Inferior parietal cortex (tissue), 1 donor: ENCODE results near the gene FAM180B.
"Not testable (repeated sequence)": the region's sequence is repeated elsewhere in the genome, so short reads cannot be mapped to it uniquely, and the experiment has no call there.

Experiments used
- DNase-seq: peaks from one replicate; pipeline ENCODE4 v3.0.0-alpha.2; 2016; ENCODE audit errors: extremely low spot score

Gene FAM180B

DNA sequence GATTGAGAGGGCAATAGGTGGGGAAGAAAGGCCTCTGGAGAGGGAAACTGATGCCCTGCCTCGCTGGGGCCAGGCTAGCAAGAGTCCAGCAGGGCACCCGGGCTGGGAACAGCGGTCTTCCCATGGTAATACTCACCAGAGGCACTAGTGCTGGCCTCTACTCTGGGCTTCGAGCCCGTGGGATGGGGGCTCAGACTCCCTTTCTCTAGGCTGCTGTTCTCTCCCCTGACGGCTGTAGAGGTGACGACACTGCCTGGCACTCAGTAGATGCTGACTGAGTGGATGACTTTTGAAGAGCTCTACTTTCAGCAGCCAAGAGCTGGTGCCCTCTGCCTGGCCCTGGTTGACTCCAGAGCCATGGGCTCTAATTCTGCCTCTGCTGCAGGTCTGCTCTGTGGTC, 8.6 kb downstream of the FAM180B start:
- DNase-seq: no peak

- no peak for DNase-seq
These were observed 9.5 kb downstream of the FAM180B start for GRCh38 chr11:47595967-47596366.

DNA sequence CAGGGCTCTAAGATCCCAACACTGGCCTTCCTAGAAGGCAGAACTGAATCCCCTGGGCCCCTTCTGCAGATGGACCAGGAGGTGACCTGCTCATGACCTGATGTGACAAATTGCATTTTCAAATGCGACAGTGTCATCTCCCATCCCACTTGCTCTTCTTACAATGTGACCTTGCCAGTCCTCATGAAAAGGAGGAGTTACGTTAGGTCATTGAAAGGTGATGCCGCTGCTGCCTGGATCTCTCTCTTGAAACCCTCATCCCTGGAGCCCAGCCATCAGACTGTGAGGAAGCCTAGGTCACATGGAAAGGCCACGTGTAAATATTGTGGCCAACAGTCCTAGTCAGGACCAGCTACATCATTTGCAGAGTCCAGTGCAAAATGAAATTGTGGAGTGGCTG, 13.4 kb downstream of the FAM180B start:
- no peak for DNase-seq

- DNase-seq: no peak
These were observed 16.8 kb downstream of the FAM180B start for GRCh38 chr11:47603295-47603694.

- no peak for DNase-seq
These were observed 19.4 kb downstream of the FAM180B start for GRCh38 chr11:47605921-47606320.

- no peak for DNase-seq
These were observed 20.3 kb downstream of the FAM180B start for GRCh38 chr11:47606731-47607130.

DNA sequence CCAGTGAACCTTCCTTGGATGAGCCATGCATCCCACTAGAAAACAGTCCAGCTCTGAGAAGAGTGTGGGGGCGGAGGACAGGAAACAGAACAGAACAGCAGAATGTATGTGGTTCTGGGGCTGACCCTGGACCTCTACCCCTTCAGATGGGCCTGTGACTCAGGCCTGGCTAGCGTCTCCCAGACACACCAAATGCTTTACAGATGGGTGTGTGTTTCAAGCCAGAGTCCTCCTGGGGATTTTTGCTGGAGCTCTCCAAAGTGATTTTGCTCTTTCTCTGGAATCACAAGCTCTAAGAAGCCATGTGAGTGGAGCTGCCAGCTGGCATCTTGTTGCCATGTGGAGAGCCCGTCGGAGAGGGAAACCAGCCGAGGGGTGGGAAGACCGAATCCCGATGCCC, 20.9 kb downstream of the FAM180B start:
- no peak for DNase-seq

DNA sequence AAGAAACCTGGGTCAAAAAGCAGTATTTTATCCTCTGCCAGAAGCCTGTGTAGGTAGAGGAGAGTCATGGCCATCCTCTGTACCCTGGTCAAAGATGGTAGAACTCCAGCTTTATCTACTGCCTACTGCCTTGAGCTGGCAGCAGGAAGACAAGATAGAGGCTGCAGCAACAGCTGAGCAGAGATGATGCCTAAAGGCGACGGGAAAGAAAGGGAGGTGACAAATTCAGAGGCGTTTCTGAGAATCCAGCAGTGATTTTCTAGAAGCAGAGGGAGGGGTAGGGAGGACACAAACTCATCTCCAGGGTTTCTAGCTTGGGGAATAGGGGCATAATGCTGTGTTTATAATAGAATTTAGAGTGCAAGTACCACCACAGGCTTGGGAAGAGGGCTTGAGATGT, 23.2 kb downstream of the FAM180B start:
- DNase-seq: no peak

GRCh38 chr11:47611348-47611794, 24.9 kb downstream of the FAM180B start:
- no peak for DNase-seq

DNA sequence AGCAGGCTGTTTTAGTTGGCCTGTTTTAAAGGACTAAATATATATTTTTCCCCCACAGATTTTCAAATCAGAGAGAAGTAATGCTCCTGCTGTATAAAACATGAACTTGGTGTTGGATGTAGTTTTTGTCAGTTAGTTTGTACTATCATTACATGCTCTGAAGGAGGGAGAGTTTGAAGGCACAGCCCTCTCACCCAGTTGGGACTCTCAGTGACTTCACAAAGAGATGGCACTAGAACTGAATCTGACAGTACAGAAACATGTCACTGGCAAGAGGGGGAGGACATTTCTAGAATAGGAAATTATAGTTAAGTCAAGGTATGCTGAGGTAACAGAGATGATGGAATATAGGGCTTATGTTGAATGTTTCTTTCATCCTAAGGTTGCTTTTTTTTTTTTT, 28.8 kb downstream of the FAM180B start:
- no peak for DNase-seq

- DNase-seq: peak; percentile 81
These were observed 30.4 kb downstream of the FAM180B start for GRCh38 chr11:47616726-47617416.

DNA sequence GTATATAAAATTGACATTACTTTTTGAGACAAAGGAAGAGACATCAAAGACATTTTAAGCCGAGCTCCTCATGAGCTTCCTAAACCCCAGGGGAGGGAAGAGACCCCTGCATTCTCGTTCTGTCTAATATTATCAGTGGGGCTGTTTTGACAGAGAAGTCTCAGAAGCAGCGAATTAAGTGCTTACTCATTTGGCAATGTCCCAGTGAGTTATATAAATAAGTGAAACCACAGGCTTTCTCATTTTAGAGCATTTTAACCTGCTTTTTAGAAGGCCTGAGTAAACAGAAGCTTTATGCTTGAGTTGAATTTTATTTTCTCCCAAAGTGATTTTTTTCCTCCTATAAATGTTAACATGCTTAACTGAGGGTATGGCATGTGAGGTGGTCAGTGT, 30.9 kb downstream of the FAM180B start:
- DNase-seq: no peak

DNA sequence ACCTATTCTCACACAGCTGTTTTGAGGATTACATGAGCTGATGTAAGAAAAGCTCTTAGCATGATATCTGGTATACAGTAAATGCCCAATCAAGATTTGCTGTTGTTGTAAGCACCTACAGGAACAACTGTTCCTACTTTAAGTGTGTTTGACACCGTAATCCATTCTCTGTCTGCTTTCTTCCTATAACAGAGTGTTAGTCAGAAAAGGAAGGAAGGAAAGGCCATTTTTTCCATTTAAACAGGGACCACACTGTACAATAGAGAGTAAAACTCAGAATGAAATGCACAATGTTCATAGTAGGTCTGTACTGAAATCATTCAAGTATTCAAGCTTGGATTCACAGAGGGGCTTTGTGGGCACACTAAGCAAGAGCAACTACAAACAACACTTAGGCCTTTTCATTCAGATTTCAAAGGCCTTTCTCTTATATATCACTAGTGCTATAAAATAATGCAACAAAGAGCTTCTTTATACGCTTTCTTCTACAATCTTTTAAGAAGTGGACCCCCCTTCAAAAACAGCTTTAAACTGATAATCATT, 34.4 kb downstream of the FAM180B start:
- no peak for DNase-seq

- no peak for DNase-seq
These were observed 39.8 kb downstream of the FAM180B start for GRCh38 chr11:47626234-47626633.

DNA sequence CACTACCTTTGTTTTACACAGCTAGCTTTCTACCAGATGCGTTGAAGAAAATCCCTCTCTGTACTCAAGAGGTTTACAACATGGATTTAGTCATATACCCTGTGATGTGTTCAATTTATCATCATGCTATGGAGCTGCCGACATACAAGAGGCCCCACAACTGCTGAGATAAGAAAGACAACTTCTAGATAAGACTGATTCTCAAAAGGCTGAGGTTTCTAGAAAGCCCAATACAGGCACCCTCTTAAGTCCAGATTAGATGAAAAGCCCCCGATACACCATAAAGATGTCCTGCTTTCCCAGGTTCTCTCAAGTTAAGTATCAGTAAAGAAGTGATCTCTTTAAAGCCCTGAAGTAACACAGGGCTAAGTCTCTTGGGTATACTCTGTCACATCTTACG, 41.5 kb downstream of the FAM180B start:
- DNase-seq: no peak

DNA sequence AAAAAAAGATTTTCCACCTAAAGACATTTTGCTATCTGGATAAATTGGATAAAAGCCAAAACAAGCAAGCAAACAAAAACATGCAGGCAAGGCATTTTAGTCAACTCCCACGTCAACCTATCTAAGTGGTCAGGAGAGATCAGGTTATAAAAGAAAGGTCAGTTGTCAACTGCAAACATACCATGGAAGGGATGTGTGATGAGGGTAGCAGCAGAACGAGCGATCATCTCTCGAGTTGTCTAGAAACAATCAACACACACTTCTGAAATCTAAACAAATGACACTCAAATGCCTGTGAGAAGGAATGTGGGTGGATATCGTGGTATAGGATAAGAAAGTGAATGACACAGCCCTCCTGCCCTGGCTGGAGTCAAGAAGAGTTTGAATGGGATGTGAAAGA, 45.0 kb downstream of the FAM180B start:
- no peak for DNase-seq

- not testable (repeated sequence) for DNase-seq
These were observed 49.9 kb downstream of the FAM180B start for GRCh38 chr11:47636331-47636730.
